Panc1 (cell line): ENCODE measurements around the gene INTS1.

Experiments
- POLR2AphosphoS5 ChIP-seq: IDR thresholded peaks from 2 replicates; pipeline ENCODE4 v1.6.1; 2012; ENCODE audit warnings: mild to moderate bottlenecking, low read depth, low read length, moderate library complexity
- SIN3A ChIP-seq: IDR thresholded peaks from 2 replicates; pipeline ENCODE4 v1.6.1; 2012; ENCODE audit warnings: low read depth, mild to moderate bottlenecking, low read length, moderate library complexity, borderline replicate concordance; ENCODE audit not compliant: insufficient read depth
- TCF7L2 ChIP-seq: IDR thresholded peaks from 2 replicates; pipeline ENCODE4 v1.6.1; 2011; ENCODE audit warnings: mild to moderate bottlenecking, low read depth, low read length, inconsistent platforms
- TF ChIP-seq, protein P1 (sequence below): fragments of 450-650 bp; IDR thresholded peaks from 2 replicates; pipeline ENCODE4 v1.5.1; 2017; ENCODE audit warnings: mild to moderate bottlenecking
- TF ChIP-seq, protein P2 (sequence below), 2 experiments: IDR thresholded peaks; 2 replicates each; pipeline ENCODE4 v1.6.1; 2011 to 2012; ENCODE audit warnings: low read depth in 2 of 2, control low read depth in 1 of 2, low read length in 1 of 2, mild to moderate bottlenecking in 1 of 2, moderate library complexity in 1 of 2; ENCODE audit not compliant: insufficient read depth in 1 of 2

DNA sequence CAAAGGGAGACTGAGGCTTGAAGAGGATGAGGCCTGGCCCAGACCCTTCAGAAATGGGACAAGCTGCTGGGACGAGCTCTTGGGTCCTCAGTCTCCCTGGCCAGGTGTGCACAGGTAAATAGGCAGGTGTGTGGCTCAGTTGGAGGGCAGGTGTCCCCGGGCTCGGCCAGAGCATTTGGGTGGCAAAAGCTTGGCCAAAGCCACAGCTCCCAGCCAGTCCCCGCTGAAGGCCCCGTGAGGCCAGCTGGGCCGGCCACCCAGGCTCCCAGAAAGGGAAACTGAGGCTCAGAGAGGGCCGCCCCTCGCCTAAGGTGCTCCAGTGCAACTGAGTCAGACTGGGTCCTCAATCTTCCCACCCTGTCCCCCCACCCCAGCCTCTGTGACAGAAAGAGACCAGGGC lies 82.2 kb downstream of the INTS1 start:
- TF ChIP-seq POLR2AphosphoS5 (no peak), SIN3A (no peak), TCF7L2 (no peak)
- TF ChIP-seq, protein P1, sequence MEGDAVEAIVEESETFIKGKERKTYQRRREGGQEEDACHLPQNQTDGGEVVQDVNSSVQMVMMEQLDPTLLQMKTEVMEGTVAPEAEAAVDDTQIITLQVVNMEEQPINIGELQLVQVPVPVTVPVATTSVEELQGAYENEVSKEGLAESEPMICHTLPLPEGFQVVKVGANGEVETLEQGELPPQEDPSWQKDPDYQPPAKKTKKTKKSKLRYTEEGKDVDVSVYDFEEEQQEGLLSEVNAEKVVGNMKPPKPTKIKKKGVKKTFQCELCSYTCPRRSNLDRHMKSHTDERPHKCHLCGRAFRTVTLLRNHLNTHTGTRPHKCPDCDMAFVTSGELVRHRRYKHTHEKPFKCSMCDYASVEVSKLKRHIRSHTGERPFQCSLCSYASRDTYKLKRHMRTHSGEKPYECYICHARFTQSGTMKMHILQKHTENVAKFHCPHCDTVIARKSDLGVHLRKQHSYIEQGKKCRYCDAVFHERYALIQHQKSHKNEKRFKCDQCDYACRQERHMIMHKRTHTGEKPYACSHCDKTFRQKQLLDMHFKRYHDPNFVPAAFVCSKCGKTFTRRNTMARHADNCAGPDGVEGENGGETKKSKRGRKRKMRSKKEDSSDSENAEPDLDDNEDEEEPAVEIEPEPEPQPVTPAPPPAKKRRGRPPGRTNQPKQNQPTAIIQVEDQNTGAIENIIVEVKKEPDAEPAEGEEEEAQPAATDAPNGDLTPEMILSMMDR, result no peak
- TF ChIP-seq, protein P2, sequence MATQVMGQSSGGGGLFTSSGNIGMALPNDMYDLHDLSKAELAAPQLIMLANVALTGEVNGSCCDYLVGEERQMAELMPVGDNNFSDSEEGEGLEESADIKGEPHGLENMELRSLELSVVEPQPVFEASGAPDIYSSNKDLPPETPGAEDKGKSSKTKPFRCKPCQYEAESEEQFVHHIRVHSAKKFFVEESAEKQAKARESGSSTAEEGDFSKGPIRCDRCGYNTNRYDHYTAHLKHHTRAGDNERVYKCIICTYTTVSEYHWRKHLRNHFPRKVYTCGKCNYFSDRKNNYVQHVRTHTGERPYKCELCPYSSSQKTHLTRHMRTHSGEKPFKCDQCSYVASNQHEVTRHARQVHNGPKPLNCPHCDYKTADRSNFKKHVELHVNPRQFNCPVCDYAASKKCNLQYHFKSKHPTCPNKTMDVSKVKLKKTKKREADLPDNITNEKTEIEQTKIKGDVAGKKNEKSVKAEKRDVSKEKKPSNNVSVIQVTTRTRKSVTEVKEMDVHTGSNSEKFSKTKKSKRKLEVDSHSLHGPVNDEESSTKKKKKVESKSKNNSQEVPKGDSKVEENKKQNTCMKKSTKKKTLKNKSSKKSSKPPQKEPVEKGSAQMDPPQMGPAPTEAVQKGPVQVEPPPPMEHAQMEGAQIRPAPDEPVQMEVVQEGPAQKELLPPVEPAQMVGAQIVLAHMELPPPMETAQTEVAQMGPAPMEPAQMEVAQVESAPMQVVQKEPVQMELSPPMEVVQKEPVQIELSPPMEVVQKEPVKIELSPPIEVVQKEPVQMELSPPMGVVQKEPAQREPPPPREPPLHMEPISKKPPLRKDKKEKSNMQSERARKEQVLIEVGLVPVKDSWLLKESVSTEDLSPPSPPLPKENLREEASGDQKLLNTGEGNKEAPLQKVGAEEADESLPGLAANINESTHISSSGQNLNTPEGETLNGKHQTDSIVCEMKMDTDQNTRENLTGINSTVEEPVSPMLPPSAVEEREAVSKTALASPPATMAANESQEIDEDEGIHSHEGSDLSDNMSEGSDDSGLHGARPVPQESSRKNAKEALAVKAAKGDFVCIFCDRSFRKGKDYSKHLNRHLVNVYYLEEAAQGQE (IDR thresholded peaks at IDR 0.05; ENCODE audit: insufficient read depth in 1 of 2, low read depth in 2 of 2, low read length in 1 of 2), result no peak
